HG03565 (cell line): Measurements from ENCODE around the gene REXO1.
"Not testable (repeated sequence)": the region's sequence is repeated elsewhere in the genome, so short reads cannot be mapped to it uniquely, and the experiment has no call there.

Source experiments
- ATAC-seq: cut with Tn5 transposase; IDR thresholded peaks from one replicate; pipeline ENCODE4 v1.9.1; 2021; ENCODE audit warnings: mild to moderate bottlenecking, moderate library complexity; ENCODE audit not compliant: unreplicated experiment

REXO1 gene

GRCh38 chr19:1799695-1800342 lies 48.5 kb downstream of the REXO1 start:
- no peak for ATAC-seq

- not testable (repeated sequence) for ATAC-seq
Observed at GRCh38 chr19:1797313-1797712, 51.0 kb downstream of the REXO1 start.

DNA sequence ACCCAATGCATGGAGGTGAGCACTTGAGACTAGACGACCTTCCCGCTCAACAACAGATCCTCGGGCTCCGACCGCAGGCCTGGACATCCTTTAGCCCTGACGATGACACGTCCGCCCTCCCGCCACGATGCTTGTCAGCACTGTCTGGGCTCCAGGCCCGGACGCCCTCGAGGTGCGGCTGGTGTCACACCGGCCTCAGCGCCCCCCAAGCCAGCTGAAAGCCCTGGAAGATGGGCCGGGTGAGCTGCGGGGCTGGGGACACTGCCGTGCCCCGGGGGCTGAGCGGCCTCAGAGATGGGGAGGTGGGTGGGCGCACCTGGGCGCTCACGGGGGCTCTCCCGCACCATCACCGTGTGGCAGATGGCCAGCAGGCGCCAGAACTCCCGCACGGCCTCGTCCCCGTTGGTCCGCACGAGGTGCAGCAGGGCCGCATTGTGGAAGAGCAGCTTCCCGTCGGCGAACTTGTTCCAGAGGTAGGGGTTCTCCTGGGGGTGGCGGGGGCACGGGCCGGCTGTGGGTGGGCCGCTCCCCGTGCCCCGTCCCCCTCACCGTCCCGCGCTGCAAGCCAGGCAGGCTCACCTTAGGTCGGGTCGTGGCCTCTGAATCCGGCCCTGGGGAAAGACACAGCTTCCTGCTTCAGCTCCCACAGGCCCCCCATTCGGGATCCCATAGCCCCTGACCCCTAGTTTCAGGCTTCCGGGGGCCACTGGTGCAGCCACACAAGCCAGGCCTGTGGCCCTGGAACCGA lies 51.7 kb downstream of the REXO1 start:
- no peak for ATAC-seq

GRCh38 chr19:1794424-1795172 lies 53.7 kb downstream of the REXO1 start:
- no peak for ATAC-seq

DNA sequence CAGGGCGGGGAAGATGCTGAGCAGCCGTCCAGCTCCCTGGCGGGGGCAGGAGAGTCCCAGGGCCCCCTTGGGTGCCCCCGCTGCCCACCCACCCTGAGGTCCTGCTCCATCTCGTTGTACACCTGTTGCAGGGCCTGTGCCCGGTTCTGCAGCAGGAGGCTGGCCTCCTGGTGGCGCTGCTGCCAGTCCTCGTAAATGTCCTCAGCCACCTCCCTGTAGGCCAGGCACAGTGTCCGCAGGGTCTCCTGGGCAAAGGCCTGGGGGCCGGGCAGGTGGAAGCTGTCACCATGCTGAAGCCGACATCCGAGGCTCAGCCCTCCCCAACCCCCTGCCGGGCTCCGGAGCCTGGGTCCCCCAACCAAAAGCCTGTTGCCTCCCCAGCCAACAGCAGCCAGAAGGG lies 56.4 kb downstream of the REXO1 start:
- no peak for ATAC-seq

GRCh38 chr19:1790054-1790792 lies 58.1 kb downstream of the REXO1 start:
- no peak for ATAC-seq

DNA sequence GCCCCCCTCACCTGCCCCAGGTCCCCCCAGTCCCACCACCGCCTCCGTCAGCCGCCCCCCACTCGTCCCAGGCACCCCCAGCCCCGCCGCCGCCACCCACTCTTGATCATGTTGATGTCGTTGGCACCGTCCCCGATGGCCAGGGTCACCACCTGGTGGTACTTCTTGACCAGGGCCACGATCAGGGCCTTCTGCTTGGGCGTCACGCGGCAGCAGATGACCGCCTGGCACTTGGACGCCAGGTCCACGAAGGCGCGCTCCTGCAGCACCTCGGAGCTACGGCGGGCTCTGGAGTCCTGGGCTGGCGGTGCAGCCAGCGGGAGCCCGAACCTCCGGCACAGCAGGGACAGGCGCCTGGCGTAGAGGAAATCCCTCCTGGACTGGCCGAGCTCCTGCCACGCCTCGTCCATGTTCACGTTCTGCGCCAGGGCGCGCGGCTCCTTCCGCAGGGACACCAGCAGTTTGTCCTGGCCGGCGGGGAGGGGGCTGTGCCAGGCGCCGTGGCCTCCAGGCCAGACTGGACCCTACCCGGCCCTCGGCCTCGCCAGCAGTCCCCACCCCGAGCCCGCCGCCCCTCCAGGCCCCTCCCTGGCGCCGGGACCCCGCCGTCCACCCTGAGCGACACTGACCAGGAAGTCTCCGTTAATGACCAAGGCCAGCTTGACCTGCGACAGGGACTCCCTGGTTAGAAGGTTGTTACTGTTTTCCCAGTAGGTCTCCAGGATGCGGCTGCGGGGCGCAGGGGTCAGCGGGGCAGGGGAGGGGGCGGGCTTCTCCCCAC lies 58.8 kb downstream of the REXO1 start:
- ATAC-seq, result no peak

DNA sequence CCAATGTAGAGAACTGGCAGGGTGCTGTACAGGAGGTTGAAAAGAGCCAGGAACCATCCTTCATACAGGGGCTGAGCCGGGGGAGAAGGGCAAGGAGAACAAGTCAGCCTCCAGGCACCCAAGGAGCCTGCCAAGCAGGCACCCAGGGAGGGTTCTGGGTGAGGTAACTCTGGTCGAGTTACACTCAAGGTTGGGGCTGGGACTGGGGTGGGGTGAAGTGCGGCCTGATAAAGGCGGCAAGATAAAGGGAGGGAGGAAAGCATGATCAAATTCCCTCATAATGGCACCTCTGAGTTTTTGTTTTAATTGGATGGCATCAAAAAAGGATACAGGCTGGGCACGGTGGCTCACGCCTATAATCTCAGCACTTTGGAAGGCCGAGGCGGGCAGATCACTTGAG lies 61.2 kb downstream of the REXO1 start:
- ATAC-seq, result no peak

- ATAC-seq, result no peak
Observed at GRCh38 chr19:1786668-1787067, 61.6 kb downstream of the REXO1 start.

GRCh38 chr19:1785310-1785709 lies 63.0 kb downstream of the REXO1 start:
- no peak for ATAC-seq

DNA sequence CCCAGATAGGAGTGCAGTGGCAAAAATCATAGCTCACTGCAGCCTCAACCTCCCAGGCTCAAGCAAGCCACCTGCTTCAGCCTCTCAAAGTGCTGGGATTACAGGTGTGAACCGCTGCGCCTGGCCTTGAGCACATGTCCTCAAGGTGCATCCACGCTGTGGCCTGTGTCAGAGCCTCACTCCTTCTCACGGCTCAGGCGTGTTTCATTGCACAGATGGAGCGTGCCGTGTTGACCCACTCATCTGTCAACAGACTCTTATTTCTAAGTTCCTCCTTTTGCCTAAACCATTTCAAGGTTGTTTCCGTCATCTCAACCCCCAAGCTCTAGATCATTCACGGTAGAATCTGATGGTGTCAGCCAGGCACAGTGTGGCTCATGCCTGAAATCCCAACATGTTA lies 64.4 kb downstream of the REXO1 start:
- no peak for ATAC-seq

GRCh38 chr19:1783354-1783753 lies 64.9 kb downstream of the REXO1 start:
- ATAC-seq, result no peak

GRCh38 chr19:1782521-1782920 lies 65.8 kb downstream of the REXO1 start:
- no peak for ATAC-seq

- ATAC-seq, result no peak
Observed at GRCh38 chr19:1780272-1780958, 67.9 kb downstream of the REXO1 start.

- ATAC-seq, result no peak
Observed at GRCh38 chr19:1779574-1779973, 68.7 kb downstream of the REXO1 start.

DNA sequence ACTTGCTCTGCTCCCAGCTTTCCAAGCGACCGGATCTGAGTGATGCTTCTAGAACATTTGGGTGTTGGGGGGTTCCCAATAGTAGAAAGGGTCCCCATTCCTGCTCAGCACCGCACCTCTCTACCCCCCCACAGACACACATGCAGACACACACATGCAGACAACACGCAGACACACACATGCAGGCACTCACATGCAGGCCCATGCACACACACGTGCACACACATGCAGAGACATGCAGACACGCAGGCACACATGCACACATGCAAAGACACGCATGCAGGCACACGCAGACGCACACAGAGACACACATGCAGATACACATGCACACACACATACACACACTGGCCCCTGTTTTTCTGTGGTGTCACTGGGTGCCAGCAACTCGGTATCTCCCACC lies 71.1 kb downstream of the REXO1 start:
- ATAC-seq, result no peak

- ATAC-seq, result no peak
Observed at GRCh38 chr19:1776606-1777147, 71.6 kb downstream of the REXO1 start.

GRCh38 chr19:1775951-1776605 lies 72.2 kb downstream of the REXO1 start:
- ATAC-seq, result no peak
